Upper lobe of left lung (tissue), 6 donors: Measurements from ENCODE around the gene HNRNPU. TPM values are rescaled to one million over a fixed set of nuclear protein-coding genes. Genes with fewer than 3 reads are reported as not detected.
A peak's percentile ranks its signal among the peaks of the same experiment; 100 is the strongest.

Source experiments
- ATAC-seq, 2 donors: fragments of 200-7000 bp; cut with Tn5 transposase; one replicate each; pipeline ENCODE4 v1.9.1; 2022; ENCODE audit warnings: mild to moderate bottlenecking in 2 of 2, moderate library complexity in 2 of 2; ENCODE audit not compliant: low FRiP score in 2 of 2
- DNase-seq, 2 donors: peaks; one replicate each; pipeline ENCODE4 v3.0.0-alpha.2; 2019 to 2020
- H3K27ac ChIP-seq, 4 donors: fragments of 200-600 bp; sonication (generic); one replicate each; pipeline ENCODE4 v1.5.1; 2016 to 2019
- H3K27me3 ChIP-seq, 4 donors: fragments of 200-600 bp; sonication (generic); one replicate each; pipeline ENCODE4 v1.5.1; 2017 to 2019
- H3K36me3 ChIP-seq, 4 donors: fragments of 200-600 bp; sonication (generic); one replicate each; pipeline ENCODE4 v1.5.1; 2016 to 2019
- H3K4me1 ChIP-seq, 4 donors: fragments of 200-600 bp; sonication (generic); one replicate each; pipeline ENCODE4 v1.5.1; 2018 to 2019
- H3K4me3 ChIP-seq, 4 donors: fragments of 200-600 bp; sonication (generic); one replicate each; pipeline ENCODE4 v1.5.1; 2017 to 2019; ENCODE audit warnings: mild to moderate bottlenecking in 2 of 4, moderate library complexity in 1 of 4
- H3K9me3 ChIP-seq, 4 donors: fragments of 200-600 bp; sonication (generic); one replicate each; pipeline ENCODE4 v1.5.1; 2018 to 2019
- CTCF ChIP-seq, 6 experiments: fragments of 450-650 bp in 4 of 6; fragments of 200-600 bp in 2 of 6; sonication (generic) in 2 of 6; IDR thresholded peaks; one replicate each; pipeline ENCODE4 v1.5.1; 2016 to 2019; ENCODE audit warnings: antibody characterized with exemption in 6 of 6
- EP300 ChIP-seq, 4 donors: sonication (generic); formaldehyde crosslinking; IDR thresholded peaks; one replicate each; pipeline ENCODE4 v1.5.1; 2017; ENCODE audit warnings: antibody characterized with exemption in 4 of 4, control low read depth in 2 of 4
- POLR2A ChIP-seq, 4 donors: fragments of 450-650 bp; IDR thresholded peaks; one replicate each; pipeline ENCODE4 v1.5.1; 2016 to 2017; ENCODE audit warnings: antibody characterized with exemption in 4 of 4, mild to moderate bottlenecking in 2 of 4
- POLR2AphosphoS5 ChIP-seq, 2 donors: sonication (generic); formaldehyde crosslinking; IDR thresholded peaks; one replicate each; pipeline ENCODE4 v1.5.1; 2017; ENCODE audit warnings: antibody characterized with exemption in 2 of 2
- WGBS, 2 donors: methylation state at CpG; one replicate each; pipeline ENCODE4 v1.1.5; 2017 to 2018; 5-methylcytosine and 5-hydroxymethylcytosine counted together
- total RNA-seq, 6 donors: library from RNA; depleted of rRNA in 4 of 6; stranded (reverse); fragments of >200 nt in 4 of 6; gene quantifications; one replicate each; pipeline versions ENCODE4 v1.1.0 to v1.2.1, GENCODE V29; 2016 to 2021
- donor health status: DM: no; HTN: no; CAD: no; lungs with moderate emphysema.
- donor health status: DM: no; HTN: yes; CAD: no; lungs with severe emphysema.

Gene HNRNPU
- total RNA-seq, 6 donors from 2014 or later = 213 to 505 (median 304) TPM

GRCh38 chr1:244802041-244802440 is 62.3 kb downstream of the HNRNPU start:
- WGBS, 2 donors = 33 to 55% methylated on average over 11 to 14 of the region's 14 CpGs
- H3K4me1 ChIP-seq = peaks cover 0 to 3% (median 0%) of the 10 kb centered on the region in 4 donors
- TF ChIP-seq CTCF (IDR thresholded peaks at IDR 0.05) = no peak
- TF ChIP-seq EP300 (IDR thresholded peaks at IDR 0.05) = no peak
- TF ChIP-seq POLR2A (IDR thresholded peaks at IDR 0.05) = no peak
- no peak for TF ChIP-seq POLR2AphosphoS5 (IDR thresholded peaks at IDR 0.05)
- H3K27me3 ChIP-seq = no peaks in the 10 kb centered on the region
- no peak overlapping the region for H3K27ac ChIP-seq
- H3K9me3 ChIP-seq = no peaks in the 10 kb centered on the region
- ATAC-seq = no peak
- no peaks in the 10 kb centered on the region for H3K36me3 ChIP-seq
- H3K4me3 ChIP-seq = no peak overlapping the region
- no peak for DNase-seq

GRCh38 chr1:244801246-244801645 is 63.1 kb downstream of the HNRNPU start:
- 47 to 48% methylated on average over 14 of the region's 14 CpGs for WGBS, 2 donors
- no peak overlapping the region for H3K27ac ChIP-seq
- no peak overlapping the region for H3K4me3 ChIP-seq
- ATAC-seq (peak in 1 of 2 donors; percentile 67), DNase-seq (peak in 1 of 2 donors; percentile 29)
- no peaks in the 10 kb centered on the region for H3K9me3 ChIP-seq
- no peaks in the 10 kb centered on the region for H3K27me3 ChIP-seq
- H3K4me1 ChIP-seq = peaks cover 0 to 3% (median 0%) of the 10 kb centered on the region in 4 donors
- TF ChIP-seq CTCF (IDR thresholded peaks at IDR 0.05) = peak; percentile 20 to 64 (median 44)
- TF ChIP-seq POLR2A (IDR thresholded peaks at IDR 0.05) = no peak
- H3K36me3 ChIP-seq = no peaks in the 10 kb centered on the region

- ATAC-seq = no peak
- H3K27me3 ChIP-seq = no peaks in the 10 kb centered on the region
- H3K27ac ChIP-seq = no peak overlapping the region
- 81 to 90% methylated on average over 9 of the region's 9 CpGs for WGBS, 2 donors
- no peaks in the 10 kb centered on the region for H3K36me3 ChIP-seq
- no peak overlapping the region for H3K4me3 ChIP-seq
- H3K4me1 ChIP-seq = peaks cover 0 to 3% (median 0%) of the 10 kb centered on the region in 4 donors
- TF ChIP-seq POLR2AphosphoS5 (IDR thresholded peaks at IDR 0.05) (no peak), EP300 (IDR thresholded peaks at IDR 0.05) (no peak), CTCF (IDR thresholded peaks at IDR 0.05) (no peak), POLR2A (IDR thresholded peaks at IDR 0.05) (no peak)
- H3K9me3 ChIP-seq = no peaks in the 10 kb centered on the region
- no peak for DNase-seq
Observed at GRCh38 chr1:244800821-244801220, 63.5 kb downstream of the HNRNPU start.

Other genes starting within 250 kb of the HNRNPU start
- gene DESI2, start 211.4 kb downstream of the HNRNPU start, total RNA-seq = 100 to 1,000 TPM in 1 of 6 donors, 10 to 100 TPM in 5; 40.4 to 103 (median 54.5) TPM
- 10 to 100 TPM in 5 of 6 donors, 1 to 10 TPM in 1; 9.4 to 35.3 (median 25.6) TPM for gene COX20, start 28.9 kb downstream of the HNRNPU start, total RNA-seq